ENCODE data around the gene SUCLG2.

DNA sequence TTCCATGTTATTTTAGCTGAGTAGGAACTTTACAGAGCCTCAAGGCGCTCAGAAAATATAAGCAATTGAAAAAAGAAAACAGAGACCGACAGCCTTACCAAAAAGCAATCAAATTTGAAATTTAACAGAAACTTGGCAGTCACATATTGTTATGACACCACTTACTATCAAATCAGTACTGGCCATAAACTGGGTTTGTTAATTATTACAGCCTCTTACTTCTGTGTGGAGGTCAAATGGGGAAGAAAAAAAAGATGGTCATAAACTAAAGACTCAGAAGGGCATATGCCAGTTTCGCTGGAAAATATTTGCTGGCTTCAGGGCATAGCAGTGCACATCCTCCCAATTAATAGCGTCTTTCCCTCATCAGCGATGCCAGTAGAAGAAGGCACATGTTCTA lies 45.5 kb upstream of the SUCLG2 start:
- TF ChIP-seq, protein P1, sequence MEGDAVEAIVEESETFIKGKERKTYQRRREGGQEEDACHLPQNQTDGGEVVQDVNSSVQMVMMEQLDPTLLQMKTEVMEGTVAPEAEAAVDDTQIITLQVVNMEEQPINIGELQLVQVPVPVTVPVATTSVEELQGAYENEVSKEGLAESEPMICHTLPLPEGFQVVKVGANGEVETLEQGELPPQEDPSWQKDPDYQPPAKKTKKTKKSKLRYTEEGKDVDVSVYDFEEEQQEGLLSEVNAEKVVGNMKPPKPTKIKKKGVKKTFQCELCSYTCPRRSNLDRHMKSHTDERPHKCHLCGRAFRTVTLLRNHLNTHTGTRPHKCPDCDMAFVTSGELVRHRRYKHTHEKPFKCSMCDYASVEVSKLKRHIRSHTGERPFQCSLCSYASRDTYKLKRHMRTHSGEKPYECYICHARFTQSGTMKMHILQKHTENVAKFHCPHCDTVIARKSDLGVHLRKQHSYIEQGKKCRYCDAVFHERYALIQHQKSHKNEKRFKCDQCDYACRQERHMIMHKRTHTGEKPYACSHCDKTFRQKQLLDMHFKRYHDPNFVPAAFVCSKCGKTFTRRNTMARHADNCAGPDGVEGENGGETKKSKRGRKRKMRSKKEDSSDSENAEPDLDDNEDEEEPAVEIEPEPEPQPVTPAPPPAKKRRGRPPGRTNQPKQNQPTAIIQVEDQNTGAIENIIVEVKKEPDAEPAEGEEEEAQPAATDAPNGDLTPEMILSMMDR (IDR thresholded peaks at IDR 0.05): no peak
- no peak for TF ChIP-seq EP300 (IDR thresholded peaks at IDR 0.05)
